WTC11 (cell line): ENCODE data around the gene ROPN1. TPM values are rescaled to one million over a fixed set of nuclear protein-coding genes. Genes with fewer than 3 reads are reported as not detected.
A peak's percentile ranks its signal among the peaks of the same experiment; 100 is the strongest.
"Not testable (repeated sequence)": the region's sequence is repeated elsewhere in the genome, so short reads cannot be mapped to it uniquely, and the experiment has no call there.

Experiments
- ATAC-seq: fragments of 200-7000 bp; cut with Tn5 transposase; 2 replicates; pipeline ENCODE4 v1.10.0; 2021; ENCODE audit warnings: mild to moderate bottlenecking, moderate library complexity
- CTCF ChIA-PET: fragments of 300-600 bp; sonication (Branson Sonifier 250); formaldehyde crosslinking; loops from one replicate; lab custom pipeline; 2021; ENCODE audit warnings: antibody characterized with exemption; lab: Charles Lee
- POLR2A ChIA-PET: fragments of 350-600 bp; sonication (Branson Sonifier 250); formaldehyde crosslinking; loops from one replicate; lab custom pipeline; 2021; ENCODE audit warnings: antibody characterized with exemption; lab: Charles Lee
- DNase-seq: peaks from one replicate; pipeline ENCODE4 v3.0.0; 2021; ENCODE audit warnings: low spot score
- H3K27ac Mint-ChIP-seq: 2 replicates; pipeline ENCODE4 v1.8.0; 2021; ENCODE audit warnings: mixed read lengths
- H3K27me3 Mint-ChIP-seq: 2 replicates; pipeline ENCODE4 v1.8.0; 2021; ENCODE audit warnings: low read depth, mild to moderate bottlenecking, moderate library complexity, mixed read lengths
- H3K36me3 Mint-ChIP-seq: 2 replicates; pipeline ENCODE4 v1.8.0; 2021; ENCODE audit warnings: mixed read lengths
- H3K4me1 Mint-ChIP-seq: 2 replicates; pipeline ENCODE4 v1.8.0; 2022; ENCODE audit warnings: mixed read lengths
- H3K4me3 Mint-ChIP-seq: 2 replicates; pipeline ENCODE4 v1.8.0; 2021; ENCODE audit warnings: mild to moderate bottlenecking, moderate library complexity, mixed read lengths
- H3K9me3 Mint-ChIP-seq: 2 replicates; pipeline ENCODE4 v1.8.0; 2021; ENCODE audit warnings: mixed read lengths
- CDX4 ChIP-seq: fragments of 250-450 bp; sonication (Bioruptor Pico); IDR thresholded peaks from 2 replicates; pipeline ENCODE4 v1.9.0; 2021; ENCODE audit warnings: moderate library complexity, mild to moderate bottlenecking, inconsistent platforms, borderline replicate concordance
- CTCF ChIP-seq: fragments of 200-600 bp; IDR thresholded peaks from 2 replicates; pipeline ENCODE4 v1.8.0; 2022; ENCODE audit warnings: antibody characterized with exemption
- FOXP1 ChIP-seq: sonication (generic); formaldehyde crosslinking; IDR thresholded peaks from 2 replicates; pipeline ENCODE4 v1.8.0; 2022; ENCODE audit warnings: missing genetic modification reagents, mild to moderate bottlenecking, moderate library complexity, borderline replicate concordance
- IRF2 ChIP-seq: sonication (generic); formaldehyde crosslinking; IDR thresholded peaks from 2 replicates; pipeline ENCODE4 v1.8.0; 2022; ENCODE audit warnings: low read depth, missing genetic modification reagents, borderline replicate concordance
- JUN ChIP-seq: sonication (generic); formaldehyde crosslinking; IDR thresholded peaks from 2 replicates; pipeline ENCODE4 v1.8.0; 2023; ENCODE audit warnings: mild to moderate bottlenecking, missing genetic modification reagents
- MXD4 ChIP-seq: fragments of 250-450 bp; sonication (Bioruptor Pico); IDR thresholded peaks from 2 replicates; pipeline ENCODE4 v1.8.0; 2021; ENCODE audit warnings: mild to moderate bottlenecking, moderate library complexity, borderline replicate concordance
- NFYB ChIP-seq: sonication (generic); formaldehyde crosslinking; conservative IDR thresholded peaks from 2 replicates; pipeline ENCODE4 v1.8.0; 2022; ENCODE audit warnings: low read depth, missing genetic modification reagents
- NR2C2 ChIP-seq: sonication (generic); formaldehyde crosslinking; IDR thresholded peaks from 2 replicates; pipeline ENCODE4 v1.8.0; 2022; ENCODE audit warnings: mild to moderate bottlenecking, missing genetic modification reagents
- TCF7 ChIP-seq: sonication (generic); formaldehyde crosslinking; IDR thresholded peaks from 2 replicates; pipeline ENCODE4 v1.8.0; 2022; ENCODE audit warnings: mild to moderate bottlenecking, low read depth, missing genetic modification reagents, moderate library complexity
- TP53 ChIP-seq: sonication (generic); formaldehyde crosslinking; IDR thresholded peaks from 2 replicates; pipeline ENCODE4 v1.8.1; 2023; ENCODE audit warnings: mild to moderate bottlenecking, missing genetic modification reagents
- ZNF425 ChIP-seq: fragments of 250-450 bp; sonication (Bioruptor Pico); conservative IDR thresholded peaks from 2 replicates; pipeline ENCODE4 v1.9.0; 2021; ENCODE audit warnings: mild to moderate bottlenecking
- total RNA-seq: library from RNA; stranded (reverse); gene quantifications from 3 replicates; pipeline ENCODE4 v1.2.3, GENCODE V29; 2021
- TF ChIP-seq, protein P1 (sequence below): fragments of 250-450 bp; sonication (Bioruptor Pico); IDR thresholded peaks from 2 replicates; pipeline ENCODE4 v1.9.0; 2021; ENCODE audit warnings: mild to moderate bottlenecking
- TF ChIP-seq, protein P2 (sequence below): sonication (generic); formaldehyde crosslinking; IDR thresholded peaks from 2 replicates; pipeline ENCODE4 v1.8.1; 2023; ENCODE audit warnings: mild to moderate bottlenecking, missing genetic modification reagents, moderate library complexity

ROPN1 gene
- total RNA-seq, 1 experiment from 2014 or later, result not detected

DNA sequence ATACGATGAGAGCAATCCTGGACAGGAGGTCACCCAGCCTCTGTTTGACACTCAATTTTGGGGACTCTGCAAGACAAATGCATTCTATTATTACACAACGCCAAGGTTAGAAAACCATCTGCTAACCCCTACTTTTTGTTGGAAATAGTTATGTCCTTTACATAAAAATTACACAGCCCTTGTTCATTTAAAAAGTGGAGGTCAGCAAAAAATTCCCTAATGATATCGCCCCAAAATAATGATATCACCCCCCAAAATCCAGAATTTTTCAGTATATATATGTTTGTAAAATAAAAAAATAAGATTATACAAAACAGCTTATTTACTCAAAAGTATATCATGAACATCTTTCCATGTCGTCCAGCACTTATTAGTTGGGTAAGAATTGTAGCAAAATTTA, 11.4 kb downstream of the ROPN1 start:
- peaks cover 11% of the 10 kb centered on the region for H3K4me1 Mint-ChIP-seq
- POLR2A ChIA-PET, result no interaction called here
- no peaks in the 10 kb centered on the region for H3K36me3 Mint-ChIP-seq
- H3K4me3 Mint-ChIP-seq, result peak overlapping the region; percentile 66; the same call in 1 of the 2 replicates
- peaks cover 20% of the 10 kb centered on the region for H3K27me3 Mint-ChIP-seq
- TF ChIP-seq TCF7 (CRISPR knock-in tag) (no peak), NR2C2 (no peak), JUN (CRISPR knock-in tag) (no peak), FOXP1 (CRISPR knock-in tag) (no peak), ZNF425 (no peak), IRF2 (no peak), TP53 (CRISPR knock-in tag) (no peak), NFYB (CRISPR knock-in tag) (no peak), CDX4 (CRISPR knock-in tag) (no peak), MXD4 (no peak)
- TF ChIP-seq, protein P1, sequence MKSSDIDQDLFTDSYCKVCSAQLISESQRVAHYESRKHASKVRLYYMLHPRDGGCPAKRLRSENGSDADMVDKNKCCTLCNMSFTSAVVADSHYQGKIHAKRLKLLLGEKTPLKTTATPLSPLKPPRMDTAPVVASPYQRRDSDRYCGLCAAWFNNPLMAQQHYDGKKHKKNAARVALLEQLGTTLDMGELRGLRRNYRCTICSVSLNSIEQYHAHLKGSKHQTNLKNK, result no peak
- TF ChIP-seq, protein P2, sequence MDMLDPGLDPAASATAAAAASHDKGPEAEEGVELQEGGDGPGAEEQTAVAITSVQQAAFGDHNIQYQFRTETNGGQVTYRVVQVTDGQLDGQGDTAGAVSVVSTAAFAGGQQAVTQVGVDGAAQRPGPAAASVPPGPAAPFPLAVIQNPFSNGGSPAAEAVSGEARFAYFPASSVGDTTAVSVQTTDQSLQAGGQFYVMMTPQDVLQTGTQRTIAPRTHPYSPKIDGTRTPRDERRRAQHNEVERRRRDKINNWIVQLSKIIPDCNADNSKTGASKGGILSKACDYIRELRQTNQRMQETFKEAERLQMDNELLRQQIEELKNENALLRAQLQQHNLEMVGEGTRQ, result no peak
- TF ChIP-seq, all 79 proteins: peak for 0
- ATAC-seq (no peak), DNase-seq (no peak)
- CTCF ChIA-PET, result interaction anchor here (0.8 to 1.5 kb wide), 10 partner anchors 9 to 301 kb away, joined by 3 to 14 read pairs (median 5); partner anchors contain the start of genes CCDC14 and KALRN
- no peaks in the 10 kb centered on the region for H3K9me3 Mint-ChIP-seq
- no peak overlapping the region for H3K27ac Mint-ChIP-seq

- H3K27ac Mint-ChIP-seq, H3K9me3 Mint-ChIP-seq, POLR2A ChIA-PET, H3K36me3 Mint-ChIP-seq: not testable (repeated sequence)
- ATAC-seq, result peak; percentile 85
- Mint-ChIP-seq H3K27me3 (peaks cover 19% of the 10 kb centered on the region), H3K4me1 (peaks cover 11% of the 10 kb centered on the region), H3K4me3 (peak overlapping the region; percentile 66)
- CTCF ChIA-PET, result interaction anchor here (0.6 to 1.5 kb wide), 11 partner anchors 10 to 1366 kb away, joined by 3 to 14 read pairs (median 5); partner anchors contain the start of genes CCDC14 and KALRN
- TF ChIP-seq CTCF, result peak; percentile 55
- DNase-seq, result peak; percentile 47
Observed at GRCh38 chr3:123979525-123980501, 12.1 kb downstream of the ROPN1 start.

DNA sequence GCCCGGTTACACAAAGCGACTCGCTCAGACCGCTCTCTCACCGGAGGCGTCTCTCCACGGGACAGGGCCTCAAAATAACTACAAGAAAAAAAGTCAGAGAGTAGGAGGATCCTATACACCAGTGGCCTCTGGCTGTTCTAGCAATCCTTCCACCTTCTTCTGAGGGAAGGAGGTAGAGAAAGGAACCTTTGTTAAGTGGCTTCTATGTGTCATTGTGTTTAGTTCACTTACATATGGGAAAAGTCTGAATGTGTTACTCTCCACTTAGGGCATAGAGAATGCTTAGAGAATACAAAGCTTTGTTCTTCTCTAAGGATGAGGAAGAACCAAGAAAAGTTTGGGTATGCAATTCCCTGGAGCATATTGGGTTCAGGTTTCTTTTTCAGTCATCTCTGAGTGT, 15.0 kb downstream of the ROPN1 start:
- H3K9me3 Mint-ChIP-seq, CTCF ChIA-PET, H3K27ac Mint-ChIP-seq, DNase-seq, H3K4me3 Mint-ChIP-seq, ATAC-seq, H3K36me3 Mint-ChIP-seq, POLR2A ChIA-PET: not testable (repeated sequence)
- Mint-ChIP-seq H3K4me1 (peaks cover 11% of the 10 kb centered on the region), H3K27me3 (peaks cover 18% of the 10 kb centered on the region)

DNA sequence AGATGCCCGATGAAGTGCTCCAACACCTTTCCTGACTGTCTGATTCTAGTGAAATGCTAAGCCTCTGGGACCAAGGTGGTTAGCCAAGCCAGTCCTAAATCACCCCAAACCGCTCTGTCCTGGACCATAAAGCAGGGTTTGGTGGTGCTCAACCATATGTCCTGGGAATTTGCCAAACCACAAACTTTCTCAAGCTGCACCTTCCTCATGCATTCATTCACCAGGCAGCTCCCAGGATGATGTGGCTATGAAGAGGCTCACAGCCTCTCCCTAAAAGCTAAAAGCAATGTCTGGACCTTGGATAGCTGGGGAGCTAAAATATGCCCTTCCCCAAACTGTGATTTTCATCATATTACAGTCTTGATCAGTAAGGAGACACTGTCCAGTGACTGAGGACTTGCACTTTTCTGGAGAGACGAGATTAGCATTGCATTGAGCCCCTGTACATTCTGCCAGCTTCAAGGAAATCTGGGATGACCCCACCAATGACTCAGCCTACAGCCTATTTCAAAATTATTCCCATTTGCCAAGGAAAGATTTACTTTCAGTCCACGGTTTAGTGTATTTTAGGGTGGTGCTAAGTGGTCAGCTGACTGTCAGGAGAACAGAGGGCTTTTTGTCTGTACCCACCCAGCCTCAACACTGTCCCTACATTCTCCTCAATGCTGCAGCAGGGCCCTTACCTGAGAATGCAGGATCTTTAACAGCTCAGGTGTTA, 15.6 kb downstream of the ROPN1 start:
- peaks cover 15% of the 10 kb centered on the region for H3K27me3 Mint-ChIP-seq
- DNase-seq, H3K4me1 Mint-ChIP-seq, POLR2A ChIA-PET, H3K4me3 Mint-ChIP-seq, CTCF ChIA-PET, H3K36me3 Mint-ChIP-seq, ATAC-seq, H3K9me3 Mint-ChIP-seq, H3K27ac Mint-ChIP-seq: not testable (repeated sequence)

DNA sequence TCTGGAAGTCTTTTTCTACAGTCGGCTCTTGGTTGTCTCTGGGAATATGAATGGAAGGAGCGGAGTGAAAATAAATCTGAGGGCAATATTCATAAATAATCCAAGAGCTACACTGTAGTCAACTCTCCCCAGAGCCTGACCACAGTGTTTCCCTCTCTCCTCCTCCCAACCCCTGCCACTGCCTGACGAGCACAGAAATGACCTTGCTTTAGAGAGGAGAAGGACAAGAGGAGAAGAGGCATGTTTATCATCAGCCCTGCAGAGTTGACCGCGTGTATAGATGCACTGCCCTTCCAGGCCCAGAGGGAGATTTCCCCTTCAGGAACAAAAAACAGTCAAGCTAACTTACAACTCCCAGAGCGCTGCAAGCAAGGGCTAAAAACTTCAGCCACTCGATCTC, 16.9 kb downstream of the ROPN1 start:
- H3K27me3 Mint-ChIP-seq, H3K36me3 Mint-ChIP-seq, H3K27ac Mint-ChIP-seq, H3K4me3 Mint-ChIP-seq, CTCF ChIA-PET, H3K9me3 Mint-ChIP-seq, DNase-seq, ATAC-seq, H3K4me1 Mint-ChIP-seq, POLR2A ChIA-PET: not testable (repeated sequence)
